Transverse colon (tissue), 4 donors: Measurements from ENCODE around the gene CNKSR2.

Experiments
- CTCF ChIP-seq, 5 experiments: fragments of 200-600 bp in 3 of 5; fragments of 450-650 bp in 2 of 5; sonication (generic) in 3 of 5; IDR thresholded peaks; 1 replicate in 2 of 5; 2 replicates in 3 of 5; pipeline ENCODE4 v1.5.1; 2016 to 2017; ENCODE audit warnings: antibody characterized with exemption in 5 of 5, inconsistent platforms in 3 of 5, mild to moderate bottlenecking in 2 of 5, moderate library complexity in 1 of 5
- EP300 ChIP-seq: sonication (generic); formaldehyde crosslinking; IDR thresholded peaks from one replicate; pipeline ENCODE4 v1.6.1; 2017; ENCODE audit warnings: antibody characterized with exemption, low read depth
- POLR2A ChIP-seq: fragments of 450-650 bp; IDR thresholded peaks from one replicate; pipeline ENCODE4 v1.6.1; 2016; ENCODE audit warnings: antibody characterized with exemption, mild to moderate bottlenecking, moderate library complexity
- POLR2AphosphoS5 ChIP-seq, 3 donors: sonication (generic); formaldehyde crosslinking; IDR thresholded peaks; one replicate each; pipeline ENCODE4 v1.6.1; 2016; ENCODE audit warnings: antibody characterized with exemption in 3 of 3

- TF ChIP-seq CTCF (IDR thresholded peaks at IDR 0.05) (no peak), EP300 (no peak), POLR2AphosphoS5 (IDR thresholded peaks at IDR 0.05) (no peak), POLR2A (no peak)
These were observed 113.6 kb downstream of the CNKSR2 start for GRCh38 chrX:21487832-21488231.
